Erythroblast (primary cell): ENCODE measurements around the gene MSANTD4.

Source experiments
- GATA1 ChIP-seq: IDR thresholded peaks from 2 replicates; pipeline ENCODE4 v1.6.1; 2011; ENCODE audit warnings: low read depth, mild to moderate bottlenecking, control low read depth, low read length, moderate library complexity
- POLR2A ChIP-seq: IDR thresholded peaks from 2 replicates; pipeline ENCODE4 v1.6.1; 2011; ENCODE audit warnings: mild to moderate bottlenecking, low read length

DNA sequence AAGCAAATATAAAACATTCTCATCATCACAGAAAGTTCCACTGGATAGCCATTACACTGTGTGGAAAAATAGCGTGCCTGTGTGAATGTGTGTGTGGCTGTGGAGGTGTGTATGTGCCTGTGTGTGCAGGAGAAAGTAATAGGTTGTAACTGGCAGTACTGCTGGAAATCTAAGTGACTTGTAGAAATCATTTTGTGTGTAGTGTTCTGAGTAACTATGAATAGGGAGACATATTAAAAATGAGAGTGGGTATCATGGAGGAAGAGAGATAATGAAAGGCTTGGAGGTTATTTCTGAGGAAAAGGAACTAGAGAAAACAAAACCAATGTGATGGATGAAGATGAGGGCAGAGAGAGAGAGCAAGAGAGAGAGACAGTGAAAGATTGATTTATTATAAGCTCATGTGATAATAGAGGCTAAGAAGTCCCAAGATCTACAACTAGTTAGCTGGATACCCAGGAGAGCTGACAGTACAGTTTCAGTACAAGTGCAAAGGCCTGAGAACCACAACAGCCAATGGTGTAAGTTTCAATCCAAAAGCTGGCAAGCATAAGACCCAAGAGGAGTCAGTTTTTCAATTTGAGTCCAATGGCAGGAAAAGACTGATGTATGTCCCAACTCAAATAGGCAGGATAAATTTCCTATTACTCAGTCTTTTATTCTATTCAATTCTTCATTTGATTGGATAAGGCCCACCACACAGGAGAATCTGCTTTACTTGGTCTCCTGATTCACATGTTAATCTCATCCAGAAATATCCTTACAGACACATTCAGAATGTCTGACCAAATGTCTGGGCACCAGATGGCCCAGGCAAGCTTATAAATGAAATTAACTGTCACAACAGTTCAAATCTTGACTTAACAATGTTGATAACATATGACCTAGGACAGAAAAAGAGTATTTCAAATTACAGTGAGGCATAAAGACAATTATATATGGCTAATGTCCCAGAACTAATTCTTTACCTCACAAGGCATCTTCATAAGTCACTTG is 40.2 kb upstream of the MSANTD4 start:
- TF ChIP-seq POLR2A = no peak
- TF ChIP-seq GATA1 = no peak
